ENCODE data around the gene BICD2.

- TF ChIP-seq CTCF (conservative IDR thresholded peaks at IDR 0.05 in 1 of 2, IDR thresholded peaks at IDR 0.05 in 1 of 2; ENCODE audit: low read depth in 1 of 2, low read length in 2 of 2): no peak
- no peak for TF ChIP-seq EZH2 (IDR thresholded peaks at IDR 0.05; ENCODE audit: low read length, missing control alignments)
These were observed 51.1 kb downstream of the BICD2 start for GRCh38 chr9:92713528-92713927.
